GM12874 (cell line): ENCODE data around the gene SLC29A3.

Experiments
- CTCF ChIP-seq: IDR thresholded peaks from 2 replicates; pipeline ENCODE4 v1.5.1; 2011; ENCODE audit warnings: low read depth, mild to moderate bottlenecking, control low read depth, low read length, moderate library complexity; ENCODE audit not compliant: insufficient read depth

SLC29A3 gene

GRCh38 chr10:71331736-71332135 is 12.7 kb downstream of the SLC29A3 start:
- TF ChIP-seq CTCF = no peak

- TF ChIP-seq CTCF = no peak
These were observed 13.4 kb downstream of the SLC29A3 start for GRCh38 chr10:71332466-71332865.

- TF ChIP-seq CTCF = no peak
These were observed 14.2 kb downstream of the SLC29A3 start for GRCh38 chr10:71333129-71333887.

GRCh38 chr10:71334221-71334791 is 15.2 kb downstream of the SLC29A3 start:
- TF ChIP-seq CTCF = no peak

GRCh38 chr10:71335173-71335708 is 16.2 kb downstream of the SLC29A3 start:
- TF ChIP-seq CTCF = no peak

- no peak for TF ChIP-seq CTCF
These were observed 17.6 kb downstream of the SLC29A3 start for GRCh38 chr10:71336632-71337031.

- TF ChIP-seq CTCF = no peak
These were observed 18.2 kb downstream of the SLC29A3 start for GRCh38 chr10:71337219-71337701.
